ENCODE data around the gene UBE2D2.

DNA sequence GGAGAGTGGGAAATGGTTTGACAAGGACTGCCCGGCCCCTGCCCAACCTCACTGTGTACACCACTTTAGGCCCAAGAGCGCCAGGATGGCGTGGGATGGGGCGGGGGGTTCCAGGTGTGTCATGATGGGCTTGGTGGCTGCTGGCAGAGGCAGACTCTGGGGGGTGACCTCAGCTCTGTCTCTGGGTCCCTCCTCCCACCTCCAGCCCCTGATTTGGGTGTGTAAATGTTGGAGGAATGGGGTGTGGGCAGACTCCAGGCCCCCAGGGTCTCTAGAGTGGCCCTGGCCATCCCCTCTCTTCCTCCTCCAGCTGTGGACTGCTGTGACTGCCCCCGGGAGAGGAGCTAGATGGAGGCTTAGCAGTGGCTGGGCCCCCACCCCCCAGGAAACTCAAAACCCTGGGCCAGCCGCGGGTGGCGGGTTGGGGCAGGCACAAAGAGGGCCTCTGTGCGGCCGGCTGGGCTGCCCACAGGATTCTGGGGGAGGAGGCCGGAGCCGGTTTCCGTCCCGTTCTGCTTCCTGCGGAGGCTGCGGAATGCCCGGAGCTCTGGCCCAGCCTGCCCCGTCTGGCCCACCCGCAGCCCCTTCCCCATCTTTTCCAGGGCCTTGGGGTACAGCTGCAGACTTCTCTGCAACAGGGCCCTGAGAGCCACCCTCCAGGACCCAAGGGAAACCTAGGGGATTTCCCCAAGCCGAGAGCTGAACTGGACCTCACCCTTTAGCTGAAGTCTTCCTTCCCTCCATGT lies 110.1 kb downstream of the UBE2D2 start:
- TF ChIP-seq, protein P1, sequence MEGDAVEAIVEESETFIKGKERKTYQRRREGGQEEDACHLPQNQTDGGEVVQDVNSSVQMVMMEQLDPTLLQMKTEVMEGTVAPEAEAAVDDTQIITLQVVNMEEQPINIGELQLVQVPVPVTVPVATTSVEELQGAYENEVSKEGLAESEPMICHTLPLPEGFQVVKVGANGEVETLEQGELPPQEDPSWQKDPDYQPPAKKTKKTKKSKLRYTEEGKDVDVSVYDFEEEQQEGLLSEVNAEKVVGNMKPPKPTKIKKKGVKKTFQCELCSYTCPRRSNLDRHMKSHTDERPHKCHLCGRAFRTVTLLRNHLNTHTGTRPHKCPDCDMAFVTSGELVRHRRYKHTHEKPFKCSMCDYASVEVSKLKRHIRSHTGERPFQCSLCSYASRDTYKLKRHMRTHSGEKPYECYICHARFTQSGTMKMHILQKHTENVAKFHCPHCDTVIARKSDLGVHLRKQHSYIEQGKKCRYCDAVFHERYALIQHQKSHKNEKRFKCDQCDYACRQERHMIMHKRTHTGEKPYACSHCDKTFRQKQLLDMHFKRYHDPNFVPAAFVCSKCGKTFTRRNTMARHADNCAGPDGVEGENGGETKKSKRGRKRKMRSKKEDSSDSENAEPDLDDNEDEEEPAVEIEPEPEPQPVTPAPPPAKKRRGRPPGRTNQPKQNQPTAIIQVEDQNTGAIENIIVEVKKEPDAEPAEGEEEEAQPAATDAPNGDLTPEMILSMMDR (conservative IDR thresholded peaks at IDR 0.05; ENCODE audit: low read length): no peak
- TF ChIP-seq EZH2phosphoT487 (IDR thresholded peaks at IDR 0.05; ENCODE audit: borderline replicate concordance, low read depth, low read length): no peak
